Rectal smooth muscle tissue (tissue), 1 donor: ENCODE measurements around the gene TDRD10.

ENCODE experiments used
- H3K27ac ChIP-seq: one replicate; pipeline ENCODE4 v1.7.0; 2013; ENCODE audit warnings: low read depth, low read length, inconsistent platforms
- H3K27me3 ChIP-seq: one replicate; pipeline ENCODE4 v1.7.0; 2013; ENCODE audit warnings: low read length; ENCODE audit not compliant: control insufficient read depth, insufficient read depth
- H3K36me3 ChIP-seq: one replicate; pipeline ENCODE4 v1.7.0; 2013; ENCODE audit warnings: low read length; ENCODE audit not compliant: control insufficient read depth, insufficient read depth
- H3K4me1 ChIP-seq: one replicate; pipeline ENCODE4 v1.7.0; 2013; ENCODE audit warnings: low read length; ENCODE audit not compliant: control insufficient read depth, insufficient read depth
- H3K4me3 ChIP-seq: one replicate; pipeline ENCODE4 v1.7.0; 2013; ENCODE audit warnings: low read length
- H3K9ac ChIP-seq: one replicate; pipeline ENCODE4 v1.7.0; 2013; ENCODE audit warnings: low read length

TDRD10 gene

GRCh38 chr1:154582885-154583284 lies 80.9 kb downstream of the TDRD10 start:
- H3K27ac ChIP-seq = peak overlapping the region; percentile 34
- H3K27me3 ChIP-seq = no peaks in the 10 kb centered on the region
- H3K4me1 ChIP-seq = peaks cover 10% of the 10 kb centered on the region
- no peak overlapping the region for H3K4me3 ChIP-seq
- H3K9ac ChIP-seq = no peak overlapping the region
- peaks cover 69% of the 10 kb centered on the region for H3K36me3 ChIP-seq

- no peak overlapping the region for H3K27ac ChIP-seq
These were observed 81.8 kb downstream of the TDRD10 start for GRCh38 chr1:154583773-154584172.

GRCh38 chr1:154584267-154584994 lies 82.4 kb downstream of the TDRD10 start:
- Histone ChIP-seq H3K27me3 (no peaks in the 10 kb centered on the region), H3K4me3 (no peak overlapping the region), H3K27ac (no peak overlapping the region), H3K36me3 (peaks cover 78% of the 10 kb centered on the region), H3K4me1 (peaks cover 10% of the 10 kb centered on the region), H3K9ac (no peak overlapping the region)

More at GRCh38 chr1:154583773-154584172, 81.8 kb downstream of the TDRD10 start:
- no peak overlapping the region for H3K4me3 ChIP-seq
- no peak overlapping the region for H3K9ac ChIP-seq
- H3K27me3 ChIP-seq = no peaks in the 10 kb centered on the region
- peaks cover 74% of the 10 kb centered on the region for H3K36me3 ChIP-seq
- peaks cover 10% of the 10 kb centered on the region for H3K4me1 ChIP-seq

- Histone ChIP-seq H3K9ac (no peak overlapping the region), H3K4me1 (peaks cover 10% of the 10 kb centered on the region), H3K4me3 (no peak overlapping the region), H3K36me3 (peaks cover 86% of the 10 kb centered on the region), H3K27me3 (no peaks in the 10 kb centered on the region), H3K27ac (no peak overlapping the region)
These were observed 84.2 kb downstream of the TDRD10 start for GRCh38 chr1:154586231-154586630.

GRCh38 chr1:154586641-154587040 lies 84.6 kb downstream of the TDRD10 start:
- no peak overlapping the region for H3K27ac ChIP-seq
- H3K27me3 ChIP-seq = no peaks in the 10 kb centered on the region
- H3K4me1 ChIP-seq = peaks cover 10% of the 10 kb centered on the region
- H3K36me3 ChIP-seq = peaks cover 87% of the 10 kb centered on the region
- no peak overlapping the region for H3K9ac ChIP-seq
- H3K4me3 ChIP-seq = no peak overlapping the region

GRCh38 chr1:154589780-154590179 lies 87.8 kb downstream of the TDRD10 start:
- H3K4me1 ChIP-seq = no peaks in the 10 kb centered on the region
- H3K27me3 ChIP-seq = no peaks in the 10 kb centered on the region
- no peak overlapping the region for H3K9ac ChIP-seq
- H3K27ac ChIP-seq = no peak overlapping the region
- no peak overlapping the region for H3K4me3 ChIP-seq
- H3K36me3 ChIP-seq = peaks cover 73% of the 10 kb centered on the region

- Histone ChIP-seq H3K4me1 (no peaks in the 10 kb centered on the region), H3K9ac (no peak overlapping the region), H3K27me3 (no peaks in the 10 kb centered on the region), H3K4me3 (no peak overlapping the region), H3K36me3 (peaks cover 70% of the 10 kb centered on the region), H3K27ac (no peak overlapping the region)
These were observed 88.7 kb downstream of the TDRD10 start for GRCh38 chr1:154590756-154591155.

GRCh38 chr1:154591206-154591605 lies 89.2 kb downstream of the TDRD10 start:
- H3K36me3 ChIP-seq = peaks cover 70% of the 10 kb centered on the region
- H3K27me3 ChIP-seq = no peaks in the 10 kb centered on the region
- no peak overlapping the region for H3K4me3 ChIP-seq
- H3K4me1 ChIP-seq = no peaks in the 10 kb centered on the region
- no peak overlapping the region for H3K27ac ChIP-seq
- H3K9ac ChIP-seq = no peak overlapping the region

- no peak overlapping the region for H3K4me3 ChIP-seq
- H3K9ac ChIP-seq = no peak overlapping the region
- peaks cover 68% of the 10 kb centered on the region for H3K36me3 ChIP-seq
- H3K27me3 ChIP-seq = no peaks in the 10 kb centered on the region
- H3K4me1 ChIP-seq = no peaks in the 10 kb centered on the region
- H3K27ac ChIP-seq = no peak overlapping the region
These were observed 91.4 kb downstream of the TDRD10 start for GRCh38 chr1:154593390-154593789.

- Histone ChIP-seq H3K27me3 (no peaks in the 10 kb centered on the region), H3K4me3 (no peak overlapping the region), H3K9ac (no peak overlapping the region), H3K27ac (no peak overlapping the region), H3K4me1 (no peaks in the 10 kb centered on the region), H3K36me3 (peaks cover 59% of the 10 kb centered on the region)
These were observed 92.8 kb downstream of the TDRD10 start for GRCh38 chr1:154594811-154595210.

GRCh38 chr1:154595621-154596020 lies 93.6 kb downstream of the TDRD10 start:
- Histone ChIP-seq H3K9ac (no peak overlapping the region), H3K4me1 (no peaks in the 10 kb centered on the region), H3K4me3 (no peak overlapping the region), H3K27ac (no peak overlapping the region), H3K27me3 (no peaks in the 10 kb centered on the region), H3K36me3 (peaks cover 55% of the 10 kb centered on the region)
